ENCODE data around the gene NOP9.

The NOP9 gene

GRCh38 chr14:24258548-24259265, 40.9 kb upstream of the NOP9 start:
- TF ChIP-seq SP1 (IDR thresholded peaks at IDR 0.05), result no peak
- TF ChIP-seq NFRKB (IDR thresholded peaks at IDR 0.05), result no peak
- no peak for TF ChIP-seq SUZ12 (IDR thresholded peaks at IDR 0.05)
- no peak for TF ChIP-seq L3MBTL2 (conservative IDR thresholded peaks at IDR 0.05)
- TF ChIP-seq ZNF384 (IDR thresholded peaks at IDR 0.05), result no peak
- TF ChIP-seq PKNOX1 (IDR thresholded peaks at IDR 0.05), result no peak
- TF ChIP-seq CTBP1 (IDR thresholded peaks at IDR 0.05; ENCODE audit: borderline replicate concordance), result no peak
- TF ChIP-seq HDGF (IDR thresholded peaks at IDR 0.05; ENCODE audit: borderline replicate concordance), result no peak
- TF ChIP-seq ARNT (IDR thresholded peaks at IDR 0.05), result no peak
- no peak for TF ChIP-seq FOXK2 (IDR thresholded peaks at IDR 0.05)
- no peak for TF ChIP-seq LEF1 (IDR thresholded peaks at IDR 0.05; ENCODE audit: borderline replicate concordance)
- no peak for TF ChIP-seq FOXM1 (IDR thresholded peaks at IDR 0.05; ENCODE audit: borderline replicate concordance)
- no peak for TF ChIP-seq TARDBP (IDR thresholded peaks at IDR 0.05)
- no peak for TF ChIP-seq BHLHE40 (IDR thresholded peaks at IDR 0.05; ENCODE audit: borderline replicate concordance)
- no peak for TF ChIP-seq FOXA1 (IDR thresholded peaks at IDR 0.05)
- TF ChIP-seq ELF4 (IDR thresholded peaks at IDR 0.05), result no peak
- no peak for DNase-seq (ENCODE audit: extremely low spot score)
- ChIA-PET CTCF (no interaction called here), POLR2A (interaction anchor here (4.2 kb wide), 1 partner anchor 12 kb away, joined by 30 read pairs; the partner anchor contains the start of gene RABGGTA)

- no peak for DNase-seq (ENCODE audit: extremely low spot score)
- TF ChIP-seq FOXM1 (IDR thresholded peaks at IDR 0.05; ENCODE audit: borderline replicate concordance) (no peak), ELF4 (IDR thresholded peaks at IDR 0.05) (no peak), CTBP1 (IDR thresholded peaks at IDR 0.05; ENCODE audit: borderline replicate concordance) (no peak), SUZ12 (IDR thresholded peaks at IDR 0.05) (no peak), ZNF384 (IDR thresholded peaks at IDR 0.05) (no peak), FOXK2 (IDR thresholded peaks at IDR 0.05) (no peak), SP1 (IDR thresholded peaks at IDR 0.05) (no peak), NFRKB (IDR thresholded peaks at IDR 0.05) (no peak), BHLHE40 (IDR thresholded peaks at IDR 0.05; ENCODE audit: borderline replicate concordance) (no peak)
- ChIA-PET CTCF (no interaction called here), POLR2A (interaction anchor here (4.2 kb wide), 1 partner anchor 12 kb away, joined by 30 read pairs; the partner anchor contains the start of gene RABGGTA)
These were observed 40.2 kb upstream of the NOP9 start for GRCh38 chr14:24259282-24260025.

GRCh38 chr14:24260026-24260779, 39.4 kb upstream of the NOP9 start:
- DNase-seq (ENCODE audit: extremely low spot score), result no peak
- CTCF ChIA-PET, result interaction anchor here (1.7 kb wide), 1 partner anchor 18 kb away, joined by 6 read pairs; the partner anchor contains the start of gene TINF2
- TF ChIP-seq ARNT (IDR thresholded peaks at IDR 0.05), result no peak
- POLR2A ChIA-PET, result interaction anchor here (1.1 to 4.2 kb wide), 2 partner anchors 8 to 11 kb away, joined by 3 to 30 read pairs; partner anchors contain the start of gene RABGGTA

- CTCF ChIA-PET, result interaction anchor here (1.2 to 1.7 kb wide), 2 partner anchors 9 to 18 kb away, joined by 3 to 6 read pairs; partner anchors contain the start of gene TINF2
- POLR2A ChIA-PET, result interaction anchor here (1.1 to 4.2 kb wide), 2 partner anchors 9 to 10 kb away, joined by 3 to 30 read pairs; partner anchors contain the start of gene RABGGTA
- no peak for DNase-seq (ENCODE audit: extremely low spot score)
- TF ChIP-seq ZNF384 (IDR thresholded peaks at IDR 0.05) (no peak), SUZ12 (IDR thresholded peaks at IDR 0.05) (no peak), FOXK2 (IDR thresholded peaks at IDR 0.05) (no peak), LEF1 (IDR thresholded peaks at IDR 0.05; ENCODE audit: borderline replicate concordance) (no peak), CTBP1 (IDR thresholded peaks at IDR 0.05; ENCODE audit: borderline replicate concordance) (no peak), ARNT (IDR thresholded peaks at IDR 0.05) (no peak), NFRKB (IDR thresholded peaks at IDR 0.05) (no peak), PKNOX1 (IDR thresholded peaks at IDR 0.05) (no peak), FOXM1 (IDR thresholded peaks at IDR 0.05; ENCODE audit: borderline replicate concordance) (no peak), HDGF (IDR thresholded peaks at IDR 0.05; ENCODE audit: borderline replicate concordance) (no peak)
These were observed 38.9 kb upstream of the NOP9 start for GRCh38 chr14:24260780-24261157.

GRCh38 chr14:24261256-24261968, 38.2 kb upstream of the NOP9 start:
- DNase-seq (ENCODE audit: extremely low spot score), result no peak
- POLR2A ChIA-PET, result interaction anchor here (1.1 to 4.2 kb wide), 2 partner anchors 9 to 10 kb away, joined by 3 to 30 read pairs; partner anchors contain the start of gene RABGGTA
- CTCF ChIA-PET, result interaction anchor here (1.2 to 1.7 kb wide), 3 partner anchors 9 to 19 kb away, joined by 3 to 6 read pairs (median 6); partner anchors contain the start of gene TINF2
- no peak for TF ChIP-seq ARNT (IDR thresholded peaks at IDR 0.05)
- TF ChIP-seq ELF4 (IDR thresholded peaks at IDR 0.05), result no peak

GRCh38 chr14:24261969-24262327, 37.7 kb upstream of the NOP9 start:
- TF ChIP-seq BHLHE40 (IDR thresholded peaks at IDR 0.05; ENCODE audit: borderline replicate concordance) (no peak), NFRKB (IDR thresholded peaks at IDR 0.05) (no peak), LEF1 (IDR thresholded peaks at IDR 0.05; ENCODE audit: borderline replicate concordance) (no peak), ARNT (IDR thresholded peaks at IDR 0.05) (no peak), HDGF (IDR thresholded peaks at IDR 0.05; ENCODE audit: borderline replicate concordance) (no peak), ELF4 (IDR thresholded peaks at IDR 0.05) (no peak), SP1 (IDR thresholded peaks at IDR 0.05) (no peak), CTBP1 (IDR thresholded peaks at IDR 0.05; ENCODE audit: borderline replicate concordance) (no peak), TARDBP (IDR thresholded peaks at IDR 0.05) (no peak), FOXK2 (IDR thresholded peaks at IDR 0.05) (no peak), PKNOX1 (IDR thresholded peaks at IDR 0.05) (no peak)

More at GRCh38 chr14:24261969-24262327, 37.7 kb upstream of the NOP9 start:
- no peak for DNase-seq (ENCODE audit: extremely low spot score)
- CTCF ChIA-PET, result interaction anchor here (1.2 to 1.7 kb wide), 3 partner anchors 9 to 20 kb away, joined by 3 to 6 read pairs (median 6); partner anchors contain the start of gene TINF2
- POLR2A ChIA-PET, result interaction anchor here (1.8 to 4.2 kb wide), 2 partner anchors 9 to 20 kb away, joined by 6 to 30 read pairs; partner anchors contain the start of genes RABGGTA and TINF2

Measured in HEK293T (cell line).